Measurements from ENCODE around the gene DIS3L2.
"Not testable (repeated sequence)": the region's sequence is repeated elsewhere in the genome, so short reads cannot be mapped to it uniquely, and the experiment has no call there.

- not testable (repeated sequence) for TF ChIP-seq CTCF (conservative IDR thresholded peaks at IDR 0.05; ENCODE audit: low read length); EZH2phosphoT487 (IDR thresholded peaks at IDR 0.05; ENCODE audit: borderline replicate concordance, low read depth, low read length)
Observed at GRCh38 chr2:232323967-232324366, 362.5 kb downstream of the DIS3L2 start.

Data from OCI-LY7 (cell line).